HCT116 (cell line): Measurements from ENCODE around the gene ALPL. TPM values are rescaled to one million over a fixed set of nuclear protein-coding genes. Genes with fewer than 3 reads are reported as not detected.

Experiments
- ATAC-seq: fragments of 200-7000 bp; cut with Tn5 transposase; 2 replicates; pipeline ENCODE4 v1.9.1; 2020; ENCODE audit warnings: mild to moderate bottlenecking, moderate library complexity
- BruUV-seq: library from RNA; stranded (reverse); fragments of 400-500 nt; replicated peaks from 2 replicates; lab custom pipeline; 2021; lab: Mats Ljungman, UMichigan
- CTCF ChIA-PET: fragments of 300-600 bp; sonication (Branson Sonifier 250); formaldehyde crosslinking; loops from one replicate; lab custom pipeline; 2021; ENCODE audit warnings: antibody characterized with exemption; lab: Charles Lee
- POLR2A ChIA-PET: fragments of 300-600, 350-600 bp; sonication (Branson Sonifier 250); formaldehyde crosslinking; loops from one replicate; lab custom pipeline; 2021; ENCODE audit warnings: antibody characterized with exemption; lab: Charles Lee
- RAD21 ChIA-PET, 2 experiments: fragments of 300-600 bp; sonication (Branson Sonifier 250); formaldehyde crosslinking; loops; one replicate each; lab custom pipeline; 2023; ENCODE audit warnings: low total read pairs in 2 of 2; ENCODE audit not compliant: uncharacterized antibody in 2 of 2, unreplicated experiment in 2 of 2, low non-redundant PET in 1 of 2; lab: Charles Lee
- DNase-seq: peaks from one replicate; pipeline ENCODE4 v3.0.0-alpha.2; 2010; ENCODE audit warnings: low read depth, low spot score
- H2AFZ ChIP-seq: fragments of 200-600 bp; shearing (Covaris generic), sonication (generic); 2 replicates; pipeline ENCODE4 v1.6.1; 2017; ENCODE audit warnings: low read depth, mixed run types, mixed read lengths, antibody characterized with exemption, low read length; ENCODE audit not compliant: poor library complexity, severe bottlenecking
- H3K27ac ChIP-seq: 2 replicates; pipeline ENCODE4 v1.5.1; 2012; ENCODE audit warnings: low read depth, low read length
- H3K27me3 ChIP-seq: fragments of 200-600 bp; sonication (generic); 2 replicates; pipeline ENCODE4 v1.6.1; 2016; ENCODE audit warnings: mixed run types, low read length, mixed read lengths; ENCODE audit not compliant: insufficient read depth
- H3K36me3 ChIP-seq, 2 experiments: fragments of 200-500 bp in 1 of 2; fragments of 200-600 bp in 1 of 2; sonication (Bioruptor generic) in 1 of 2; sonication (generic) in 1 of 2; 2 replicates each; pipeline versions ENCODE4 v1.5.1 to v1.6.1; 2014 to 2016; ENCODE audit warnings: low read length in 2 of 2, inconsistent platforms in 1 of 2, mixed read lengths in 1 of 2, mixed run types in 1 of 2; ENCODE audit not compliant: insufficient read depth in 2 of 2, control insufficient read depth in 1 of 2
- H3K4me1 ChIP-seq, 2 experiments: fragments of 200-600 bp in 1 of 2; sonication (generic) in 1 of 2; 2 replicates each; pipeline versions ENCODE4 v1.5.1 to v1.6.1; 2012 to 2017; ENCODE audit warnings: low read length in 2 of 2, inconsistent platforms in 1 of 2, mild to moderate bottlenecking in 1 of 2, mixed read lengths in 1 of 2, mixed run types in 1 of 2, moderate library complexity in 1 of 2; ENCODE audit not compliant: insufficient read depth in 2 of 2, control insufficient read depth in 1 of 2
- H3K4me2 ChIP-seq: fragments of 200-600 bp; sonication (generic); 2 replicates; pipeline ENCODE4 v1.6.1; 2017; ENCODE audit warnings: mixed run types, low read length, mixed read lengths
- H3K4me3 ChIP-seq, 2 experiments: fragments of 200-600 bp in 1 of 2; sonication (generic) in 1 of 2; replicated peaks in 1 of 2; 2 replicates each; pipeline ENCODE4 v1.5.1; 2011 to 2016; ENCODE audit warnings: low read length in 2 of 2, control low read depth in 1 of 2, low read depth in 1 of 2, mild to moderate bottlenecking in 1 of 2, mixed read lengths in 1 of 2, mixed run types in 1 of 2
- H3K79me2 ChIP-seq: fragments of 200-600 bp; sonication (generic); 2 replicates; pipeline ENCODE4 v1.6.1; 2017; ENCODE audit warnings: mild to moderate bottlenecking, mixed run types, low read length, moderate library complexity, mixed read lengths; ENCODE audit not compliant: insufficient read depth
- H3K9ac ChIP-seq: fragments of 200-600 bp; sonication (generic); 2 replicates; pipeline ENCODE4 v1.6.1; 2016; ENCODE audit warnings: low read length, mixed read lengths
- H3K9me2 ChIP-seq: fragments of 200-600 bp; sonication (generic), shearing (Covaris generic); 2 replicates; pipeline ENCODE4 v1.6.1; 2017; ENCODE audit warnings: mixed run types, mild to moderate bottlenecking, moderate library complexity; ENCODE audit not compliant: insufficient read depth
- H3K9me3 ChIP-seq, 2 experiments: fragments of 200-500 bp in 1 of 2; fragments of 200-600 bp in 1 of 2; sonication (Bioruptor generic) in 1 of 2; sonication (generic) in 1 of 2; 2 replicates each; pipeline ENCODE4 v1.6.1; 2014 to 2017; ENCODE audit warnings: low read length in 2 of 2, mixed read lengths in 2 of 2, inconsistent platforms in 1 of 2, low read depth in 1 of 2, mild to moderate bottlenecking in 1 of 2, mixed run types in 1 of 2, moderate library complexity in 1 of 2; ENCODE audit not compliant: control insufficient read depth in 1 of 2, insufficient read depth in 1 of 2
- H4K20me1 ChIP-seq: fragments of 200-600 bp; sonication (generic), shearing (Covaris generic); 2 replicates; pipeline ENCODE4 v1.6.1; 2017; ENCODE audit warnings: mixed run types, mild to moderate bottlenecking, moderate library complexity; ENCODE audit not compliant: insufficient read depth
- EZH2phosphoT487 ChIP-seq: fragments of 200-600 bp; IDR thresholded peaks from 2 replicates; pipeline ENCODE4 v1.6.1; 2018; ENCODE audit warnings: antibody characterized with exemption, borderline replicate concordance
- SRF ChIP-seq: IDR thresholded peaks from 2 replicates; pipeline ENCODE4 v1.6.1; 2012; ENCODE audit warnings: low read depth
- intact Hi-C: fragments of 100-400 bp; cut with micrococcal nuclease; formaldehyde crosslinking; loops from 2 replicates; pipeline ENCODE4 v1.10.0; 2022
- total RNA-seq: library from RNA; stranded (reverse); gene quantifications from one replicate; pipeline ENCODE4 v1.2.1, GENCODE V29; 2021; ENCODE audit not compliant: unreplicated experiment
- TF ChIP-seq, protein P1 (sequence below): IDR thresholded peaks from 2 replicates; pipeline ENCODE4 v1.6.1; 2012; ENCODE audit warnings: low read depth
- TF ChIP-seq, protein P2 (sequence below), 3 experiments: fragments of 200-600 bp in 1 of 3; sonication (generic) in 1 of 3; IDR thresholded peaks in 2 of 3; conservative IDR thresholded peaks in 1 of 3; 2 replicates each; pipeline ENCODE4 v1.5.1; 2012 to 2017; ENCODE audit warnings: low read depth in 2 of 3, low read length in 2 of 3, antibody characterized with exemption in 1 of 3, borderline replicate concordance in 1 of 3, control low read depth in 1 of 3, mild to moderate bottlenecking in 1 of 3, mixed read lengths in 1 of 3, mixed run types in 1 of 3, moderate library complexity in 1 of 3; ENCODE audit not compliant: insufficient read depth in 1 of 3

The ALPL gene
- total RNA-seq, 1 experiment from 2014 or later = 0.61 TPM

GRCh38 chr1:21593231-21593630 lies 84.0 kb downstream of the ALPL start:
- H4K20me1 ChIP-seq = no peaks in the 10 kb centered on the region
- CTCF ChIA-PET = no interaction called here
- H3K4me2 ChIP-seq = no peak overlapping the region
- H3K4me3 ChIP-seq = no peak overlapping the region
- no peak overlapping the region for H3K9ac ChIP-seq
- intact Hi-C loops = no loop called here
- H3K27me3 ChIP-seq = no peaks in the 10 kb centered on the region
- no peak for ATAC-seq
- no peaks in the 10 kb centered on the region for H3K36me3 ChIP-seq
- TF ChIP-seq EZH2phosphoT487 (no peak), SRF (no peak)
- TF ChIP-seq, protein P1, sequence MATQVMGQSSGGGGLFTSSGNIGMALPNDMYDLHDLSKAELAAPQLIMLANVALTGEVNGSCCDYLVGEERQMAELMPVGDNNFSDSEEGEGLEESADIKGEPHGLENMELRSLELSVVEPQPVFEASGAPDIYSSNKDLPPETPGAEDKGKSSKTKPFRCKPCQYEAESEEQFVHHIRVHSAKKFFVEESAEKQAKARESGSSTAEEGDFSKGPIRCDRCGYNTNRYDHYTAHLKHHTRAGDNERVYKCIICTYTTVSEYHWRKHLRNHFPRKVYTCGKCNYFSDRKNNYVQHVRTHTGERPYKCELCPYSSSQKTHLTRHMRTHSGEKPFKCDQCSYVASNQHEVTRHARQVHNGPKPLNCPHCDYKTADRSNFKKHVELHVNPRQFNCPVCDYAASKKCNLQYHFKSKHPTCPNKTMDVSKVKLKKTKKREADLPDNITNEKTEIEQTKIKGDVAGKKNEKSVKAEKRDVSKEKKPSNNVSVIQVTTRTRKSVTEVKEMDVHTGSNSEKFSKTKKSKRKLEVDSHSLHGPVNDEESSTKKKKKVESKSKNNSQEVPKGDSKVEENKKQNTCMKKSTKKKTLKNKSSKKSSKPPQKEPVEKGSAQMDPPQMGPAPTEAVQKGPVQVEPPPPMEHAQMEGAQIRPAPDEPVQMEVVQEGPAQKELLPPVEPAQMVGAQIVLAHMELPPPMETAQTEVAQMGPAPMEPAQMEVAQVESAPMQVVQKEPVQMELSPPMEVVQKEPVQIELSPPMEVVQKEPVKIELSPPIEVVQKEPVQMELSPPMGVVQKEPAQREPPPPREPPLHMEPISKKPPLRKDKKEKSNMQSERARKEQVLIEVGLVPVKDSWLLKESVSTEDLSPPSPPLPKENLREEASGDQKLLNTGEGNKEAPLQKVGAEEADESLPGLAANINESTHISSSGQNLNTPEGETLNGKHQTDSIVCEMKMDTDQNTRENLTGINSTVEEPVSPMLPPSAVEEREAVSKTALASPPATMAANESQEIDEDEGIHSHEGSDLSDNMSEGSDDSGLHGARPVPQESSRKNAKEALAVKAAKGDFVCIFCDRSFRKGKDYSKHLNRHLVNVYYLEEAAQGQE = no peak
- TF ChIP-seq, protein P2, sequence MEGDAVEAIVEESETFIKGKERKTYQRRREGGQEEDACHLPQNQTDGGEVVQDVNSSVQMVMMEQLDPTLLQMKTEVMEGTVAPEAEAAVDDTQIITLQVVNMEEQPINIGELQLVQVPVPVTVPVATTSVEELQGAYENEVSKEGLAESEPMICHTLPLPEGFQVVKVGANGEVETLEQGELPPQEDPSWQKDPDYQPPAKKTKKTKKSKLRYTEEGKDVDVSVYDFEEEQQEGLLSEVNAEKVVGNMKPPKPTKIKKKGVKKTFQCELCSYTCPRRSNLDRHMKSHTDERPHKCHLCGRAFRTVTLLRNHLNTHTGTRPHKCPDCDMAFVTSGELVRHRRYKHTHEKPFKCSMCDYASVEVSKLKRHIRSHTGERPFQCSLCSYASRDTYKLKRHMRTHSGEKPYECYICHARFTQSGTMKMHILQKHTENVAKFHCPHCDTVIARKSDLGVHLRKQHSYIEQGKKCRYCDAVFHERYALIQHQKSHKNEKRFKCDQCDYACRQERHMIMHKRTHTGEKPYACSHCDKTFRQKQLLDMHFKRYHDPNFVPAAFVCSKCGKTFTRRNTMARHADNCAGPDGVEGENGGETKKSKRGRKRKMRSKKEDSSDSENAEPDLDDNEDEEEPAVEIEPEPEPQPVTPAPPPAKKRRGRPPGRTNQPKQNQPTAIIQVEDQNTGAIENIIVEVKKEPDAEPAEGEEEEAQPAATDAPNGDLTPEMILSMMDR (IDR thresholded peaks at IDR 0.05 in 2 of 3, conservative IDR thresholded peaks at IDR 0.05 in 1 of 3; ENCODE audit: borderline replicate concordance in 1 of 3, insufficient read depth in 1 of 3, low read depth in 2 of 3, low read length in 2 of 3) = no peak
- TF ChIP-seq, all 23 proteins: peak for 0
- ChIA-PET POLR2A (no interaction called here), RAD21 (no interaction called here)
- H3K9me3 ChIP-seq = no peaks in the 10 kb centered on the region
- H3K4me1 ChIP-seq = peaks cover 7 to 19% of the 10 kb centered on the region in 2 experiments; a peak in 3 of 4 replicates
- no peaks in the 10 kb centered on the region for H3K9me2 ChIP-seq
- H3K27ac ChIP-seq = no peak overlapping the region
- no peaks in the 10 kb centered on the region for H3K79me2 ChIP-seq
- DNase-seq = no peak
- no peak overlapping the region for H2AFZ ChIP-seq
- BruUV-seq = no TSS peak
